ENCODE measurements around the gene UQCR11.

DNA sequence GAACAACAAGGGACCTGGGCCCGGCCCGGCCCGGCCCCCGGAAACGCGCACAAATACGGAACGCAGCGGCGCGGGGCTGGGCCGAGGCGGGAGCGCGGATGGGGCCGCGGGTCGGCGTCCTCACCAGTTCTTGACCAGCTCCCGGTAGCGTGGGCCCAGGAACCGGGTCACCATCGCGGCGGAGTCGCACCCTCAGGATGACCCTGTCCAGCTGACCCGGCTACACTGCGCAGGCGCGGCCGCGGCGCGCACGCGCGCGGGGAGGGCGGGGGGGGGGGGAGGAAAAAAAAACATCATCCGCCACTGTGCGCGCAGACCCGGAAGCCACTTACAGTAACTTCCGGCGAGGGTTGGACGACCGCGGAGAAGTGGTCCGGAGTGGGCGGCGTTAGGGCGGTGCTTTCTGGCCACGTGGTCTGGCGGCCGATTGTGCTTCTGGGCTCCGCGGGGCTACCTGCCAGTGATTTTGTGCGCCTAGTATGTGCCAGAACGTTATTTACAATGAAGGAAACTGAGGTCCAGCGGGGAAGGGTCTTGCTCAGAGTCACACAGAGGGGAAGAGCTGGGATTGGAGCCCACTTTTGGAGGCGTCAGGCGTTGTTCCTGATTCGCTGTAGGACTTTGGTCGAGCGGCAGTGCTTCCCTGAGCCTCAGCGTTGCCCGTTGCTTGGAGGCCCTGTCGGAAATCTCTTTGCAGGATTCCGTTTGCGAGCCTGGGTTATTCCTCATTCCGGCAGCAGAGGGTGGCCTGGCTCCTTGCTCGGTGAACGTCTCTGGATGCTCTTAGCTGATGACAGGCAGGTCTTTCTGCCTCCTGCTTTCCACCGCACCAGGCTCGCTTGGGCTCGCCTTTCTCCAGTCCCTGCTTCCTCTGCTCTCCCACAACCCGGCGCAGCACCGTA is at the start of gene UQCR11:
- TF ChIP-seq YY1 (IDR thresholded peaks at IDR 0.05; ENCODE audit: low read depth, low read length): no peak
- TF ChIP-seq, protein P1, sequence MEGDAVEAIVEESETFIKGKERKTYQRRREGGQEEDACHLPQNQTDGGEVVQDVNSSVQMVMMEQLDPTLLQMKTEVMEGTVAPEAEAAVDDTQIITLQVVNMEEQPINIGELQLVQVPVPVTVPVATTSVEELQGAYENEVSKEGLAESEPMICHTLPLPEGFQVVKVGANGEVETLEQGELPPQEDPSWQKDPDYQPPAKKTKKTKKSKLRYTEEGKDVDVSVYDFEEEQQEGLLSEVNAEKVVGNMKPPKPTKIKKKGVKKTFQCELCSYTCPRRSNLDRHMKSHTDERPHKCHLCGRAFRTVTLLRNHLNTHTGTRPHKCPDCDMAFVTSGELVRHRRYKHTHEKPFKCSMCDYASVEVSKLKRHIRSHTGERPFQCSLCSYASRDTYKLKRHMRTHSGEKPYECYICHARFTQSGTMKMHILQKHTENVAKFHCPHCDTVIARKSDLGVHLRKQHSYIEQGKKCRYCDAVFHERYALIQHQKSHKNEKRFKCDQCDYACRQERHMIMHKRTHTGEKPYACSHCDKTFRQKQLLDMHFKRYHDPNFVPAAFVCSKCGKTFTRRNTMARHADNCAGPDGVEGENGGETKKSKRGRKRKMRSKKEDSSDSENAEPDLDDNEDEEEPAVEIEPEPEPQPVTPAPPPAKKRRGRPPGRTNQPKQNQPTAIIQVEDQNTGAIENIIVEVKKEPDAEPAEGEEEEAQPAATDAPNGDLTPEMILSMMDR (IDR thresholded peaks at IDR 0.05; ENCODE audit: control extremely low read depth in 1 of 3, insufficient read depth in 1 of 3, low read depth in 1 of 3, low read length in 3 of 3): peak; percentile 45 to 72 (median 50); a peak in 3 of 4 replicates
